ENCODE results near the gene SPRY4.
"Not testable (repeated sequence)": the region's sequence is repeated elsewhere in the genome, so short reads cannot be mapped to it uniquely, and the experiment has no call there.

The SPRY4 gene

DNA sequence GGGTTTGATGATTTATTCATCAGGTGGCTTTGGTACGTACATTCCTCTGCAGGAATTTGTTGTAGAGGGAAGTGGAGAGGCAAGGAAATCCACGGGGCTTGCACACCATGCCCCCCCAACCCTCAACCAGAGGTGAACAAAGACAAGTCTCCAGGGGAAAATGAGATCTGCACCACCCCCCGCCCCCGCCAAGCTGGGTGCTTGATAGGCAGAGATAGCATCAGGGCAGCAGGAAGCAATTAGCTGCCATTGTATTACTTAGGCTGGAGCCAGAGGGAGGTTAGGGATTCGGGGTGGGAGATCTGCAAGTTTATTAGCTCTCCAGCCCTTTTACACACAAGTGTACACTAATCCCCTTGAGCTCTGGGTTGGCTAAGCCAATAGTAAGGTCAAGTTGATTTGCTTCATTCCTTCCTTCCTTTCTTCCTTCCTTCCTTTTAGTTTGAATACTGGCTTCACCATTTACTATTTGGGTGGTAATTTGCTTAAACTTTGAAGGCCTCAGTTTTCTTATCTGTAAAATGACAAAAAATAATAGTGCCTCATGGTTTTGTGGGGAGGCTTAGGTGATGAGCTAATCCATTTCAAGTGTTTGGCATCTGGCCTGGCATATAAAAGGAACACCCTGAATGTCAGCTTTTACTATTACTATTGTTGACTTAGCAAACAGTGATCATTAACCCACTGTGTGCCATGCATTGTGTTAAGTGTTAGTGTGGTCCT, 34.1 kb downstream of the SPRY4 start:
- DNase-seq = peak; percentile 84

DNA sequence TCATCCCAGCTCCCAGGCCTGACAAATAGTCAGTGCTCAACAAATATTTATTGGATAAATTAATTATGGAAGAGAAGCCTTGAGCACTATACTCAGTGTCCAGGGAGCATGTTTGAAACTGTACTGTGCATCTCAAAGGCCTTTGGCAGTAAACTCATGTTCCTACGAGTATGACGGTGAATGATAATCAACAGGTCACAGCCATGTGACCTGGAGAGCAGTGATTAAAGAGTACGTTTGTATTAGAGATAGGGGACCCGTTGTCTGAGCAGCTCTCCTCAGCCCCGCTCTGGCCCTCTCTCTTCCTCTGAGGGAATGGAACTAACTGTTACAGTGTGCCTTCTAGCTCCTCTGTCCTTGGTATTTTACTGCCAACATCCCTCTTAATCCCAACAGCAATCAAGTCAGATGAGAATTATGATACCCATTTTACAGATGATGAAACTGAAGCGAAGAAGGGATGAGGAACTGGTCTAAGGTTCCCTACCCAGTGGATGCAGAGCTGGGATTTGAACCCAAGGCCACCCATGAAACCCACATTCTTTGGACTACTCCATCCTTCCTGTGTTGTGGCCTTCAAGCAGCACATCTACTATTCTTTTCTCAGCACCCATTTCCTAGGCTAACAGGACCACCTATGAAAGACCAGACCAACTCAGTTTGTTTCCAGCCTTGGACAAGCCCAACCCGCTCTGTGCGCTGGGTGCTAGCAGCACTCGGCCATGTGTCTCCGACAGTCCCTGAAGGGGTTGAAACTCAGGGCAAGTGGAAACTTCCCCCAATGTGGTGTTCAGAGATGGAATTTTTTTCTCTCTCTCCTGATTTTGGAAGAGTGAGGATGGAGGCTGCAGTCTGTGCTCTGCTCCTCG, 34.9 kb downstream of the SPRY4 start:
- no peak for DNase-seq

DNA sequence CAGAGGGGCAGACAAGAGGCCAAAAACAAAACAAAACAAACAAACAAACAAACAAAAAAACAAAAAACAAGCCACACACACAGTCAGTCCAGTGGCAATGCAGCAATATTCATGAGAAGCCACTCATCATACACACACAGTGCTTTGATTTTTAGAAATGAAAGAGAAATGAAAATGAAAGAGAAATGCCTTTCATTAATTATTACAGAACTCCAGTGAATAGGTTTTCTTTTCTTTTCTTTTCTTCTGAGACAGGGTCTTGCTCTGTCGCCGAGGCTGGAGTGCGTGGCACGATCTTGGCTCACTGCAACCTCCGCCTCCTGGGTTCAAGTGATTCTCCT, 36.9 kb downstream of the SPRY4 start:
- no peak for DNase-seq

DNA sequence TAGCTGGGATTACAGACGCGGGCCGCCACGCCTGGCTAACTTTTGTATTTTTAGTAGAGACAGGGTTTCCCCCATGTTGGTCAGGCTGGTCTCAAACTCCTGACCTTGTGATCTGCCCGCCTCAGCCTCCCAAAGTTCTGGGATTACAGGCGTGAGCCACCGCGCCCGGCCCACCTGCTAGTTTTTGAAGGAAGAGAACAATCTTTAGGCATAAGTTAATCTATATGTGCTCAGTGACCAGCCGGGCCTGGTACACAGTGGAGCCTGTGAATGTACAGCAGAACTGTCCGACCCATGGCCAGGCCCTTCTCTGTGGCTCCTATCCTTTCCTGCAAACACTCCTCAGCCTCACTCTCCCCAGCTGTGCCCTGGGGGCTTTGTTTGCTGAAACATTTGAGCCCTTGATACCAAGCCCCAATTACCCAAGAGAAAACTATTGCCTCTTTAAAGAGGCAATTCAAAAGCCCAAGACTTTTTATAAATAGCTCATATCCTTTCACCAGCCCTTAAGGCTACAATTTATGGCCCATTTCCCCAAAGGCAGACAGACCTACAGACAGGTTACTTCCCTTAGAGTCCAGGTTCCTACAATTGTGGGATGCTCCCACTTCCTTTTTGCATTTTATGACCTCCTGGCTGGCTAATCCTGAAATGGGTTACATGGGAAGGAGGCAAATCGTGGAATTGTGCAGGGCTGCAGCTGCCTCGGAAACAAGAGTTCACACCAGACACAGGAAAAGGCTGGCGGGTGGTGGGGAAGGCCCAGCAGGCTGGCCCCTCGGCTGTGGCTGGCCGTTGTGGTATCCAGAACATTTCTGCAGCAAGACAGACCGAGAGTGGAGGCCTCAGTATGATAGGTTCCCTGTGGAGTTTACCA, 37.5 kb downstream of the SPRY4 start:
- DNase-seq = no peak

DNA sequence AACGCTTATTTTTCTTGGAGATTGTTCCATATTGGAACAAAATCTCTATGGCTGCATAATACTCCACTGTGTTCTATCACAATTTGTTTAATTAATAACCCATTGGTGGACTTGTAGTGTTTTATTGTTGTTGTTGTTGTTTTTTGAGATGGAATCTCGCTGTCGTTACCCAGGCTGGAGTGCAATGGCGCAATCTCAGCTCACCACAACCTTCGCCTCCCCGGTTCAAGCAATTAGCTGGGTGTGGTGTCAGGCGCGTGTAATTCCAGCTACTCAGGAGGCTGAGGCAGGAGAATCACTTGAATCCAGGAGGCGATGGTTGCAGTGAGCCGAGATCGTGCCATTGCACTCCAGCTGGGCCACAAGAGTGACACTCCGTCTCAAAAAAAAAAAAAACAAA, 38.7 kb downstream of the SPRY4 start:
- DNase-seq = no peak

DNA sequence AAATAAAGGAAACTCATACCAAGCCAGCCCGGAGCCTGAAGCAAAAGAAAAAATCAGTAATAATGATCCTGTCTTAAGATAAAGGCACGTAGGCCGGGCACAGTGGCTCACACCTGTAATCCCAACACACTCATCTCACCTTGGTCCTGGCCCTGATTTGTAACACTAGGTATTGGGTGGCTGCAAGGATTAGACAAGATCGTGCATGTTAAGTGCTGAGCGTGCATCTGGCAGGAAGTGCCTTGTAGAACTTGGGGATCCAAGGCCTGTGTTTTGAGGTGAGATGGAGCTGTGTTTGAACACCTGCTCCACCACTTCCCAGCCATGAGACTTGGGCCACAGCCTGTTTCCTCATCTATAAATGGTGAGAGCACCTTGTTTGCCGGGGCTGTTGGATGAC, 41.5 kb downstream of the SPRY4 start:
- DNase-seq = no peak

DNA sequence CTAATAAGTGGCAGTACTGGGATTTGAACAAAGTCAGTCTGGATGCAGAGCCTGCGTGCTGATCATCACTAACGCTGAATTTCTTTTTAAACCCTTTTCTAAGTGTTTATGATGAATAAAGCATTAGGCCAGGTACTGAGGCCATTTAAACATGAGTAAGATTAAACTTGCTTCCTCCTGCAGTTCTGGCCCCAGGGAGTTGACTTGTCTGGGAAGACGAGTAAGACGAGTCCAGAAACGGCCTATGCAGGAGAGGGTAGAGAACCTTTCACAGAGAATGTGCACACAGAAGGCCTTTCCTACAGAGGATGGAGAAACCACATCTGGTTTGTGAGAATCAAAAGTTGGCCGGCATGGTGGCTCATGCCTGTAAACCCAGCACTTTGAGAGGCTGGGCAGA, 42.9 kb downstream of the SPRY4 start:
- no peak for DNase-seq

DNA sequence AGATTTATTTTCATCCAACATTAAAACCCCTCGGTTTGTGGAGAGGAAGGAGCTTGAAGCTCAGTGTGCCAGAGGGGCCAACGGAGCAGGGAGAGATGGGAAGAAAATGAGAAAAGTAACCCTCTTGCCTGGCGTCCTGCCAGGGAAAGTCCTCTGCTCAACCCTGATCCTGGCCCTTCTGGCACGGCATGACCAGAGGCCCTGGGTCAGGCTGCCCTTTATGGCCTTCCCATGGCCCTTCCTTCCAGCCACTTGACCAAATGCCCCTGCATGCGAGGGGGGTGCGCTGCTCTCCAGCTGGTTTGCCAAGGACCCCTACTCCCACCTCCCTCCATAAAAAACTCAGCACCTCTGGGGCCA, 43.8 kb downstream of the SPRY4 start:
- DNase-seq = no peak

DNA sequence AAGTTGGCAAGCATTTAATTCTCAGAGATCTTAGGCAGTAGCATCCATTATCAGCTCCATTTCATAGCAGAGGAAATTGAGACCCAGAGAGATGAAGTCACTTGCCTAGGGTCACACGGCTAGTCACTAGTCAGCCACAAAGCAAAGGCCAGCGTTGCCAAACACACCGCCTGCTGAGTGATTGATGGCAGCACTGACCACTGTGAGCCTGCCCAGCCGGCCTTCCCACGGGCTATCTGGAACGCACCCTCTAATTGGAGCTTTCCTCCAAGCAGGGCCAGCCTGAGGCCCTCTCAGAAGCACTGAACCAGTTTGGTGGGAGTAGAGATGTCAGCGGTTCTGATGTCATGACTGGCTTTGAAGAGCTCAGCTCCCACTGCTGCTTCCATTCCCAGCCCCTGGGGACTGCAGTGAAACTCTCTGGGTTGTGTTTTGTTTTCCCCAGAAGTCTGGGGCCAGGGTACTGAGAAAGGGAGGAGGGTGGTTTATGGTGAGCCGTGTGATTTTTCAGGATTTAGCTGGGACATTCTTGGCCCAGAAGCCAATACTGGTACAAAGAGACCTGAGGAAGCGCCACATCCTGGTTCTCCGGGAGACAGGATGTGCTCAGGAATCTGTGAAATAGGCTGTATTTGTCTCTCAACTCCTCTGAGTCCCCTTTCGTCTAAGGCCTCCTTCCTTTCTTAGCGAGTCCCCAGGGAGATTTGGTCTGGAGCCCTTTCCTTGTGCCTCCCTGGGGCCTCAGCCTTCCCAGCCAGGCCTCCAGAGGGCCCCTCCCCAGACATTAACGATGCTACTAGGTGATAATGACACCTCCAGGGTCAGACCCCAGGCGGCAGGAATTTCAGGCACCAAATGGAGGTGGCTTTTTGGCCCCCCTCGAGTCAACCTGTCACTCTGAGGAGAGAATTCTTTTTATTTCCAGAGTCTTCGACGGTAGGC, 44.5 kb downstream of the SPRY4 start:
- no peak for DNase-seq

DNA sequence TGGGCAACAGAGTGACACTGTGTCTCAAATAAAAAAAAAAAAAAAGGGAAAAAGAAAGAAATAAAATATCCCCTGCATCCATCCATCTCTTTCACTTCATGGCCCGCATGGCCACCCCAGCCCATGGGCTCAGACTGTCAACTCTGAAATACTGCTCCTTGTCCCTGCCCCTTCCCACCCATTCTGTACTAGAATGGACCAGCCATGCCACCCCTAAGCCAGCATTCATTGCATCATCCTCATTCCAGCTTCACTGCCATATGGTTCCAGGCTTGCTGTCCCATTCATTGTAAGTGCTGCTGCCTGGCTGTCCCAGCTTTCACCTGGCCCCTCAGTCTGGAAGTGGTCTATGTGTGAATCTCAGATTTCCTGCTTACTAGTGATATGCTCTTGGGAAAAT, 46.2 kb downstream of the SPRY4 start:
- peak; percentile 1 for DNase-seq

DNA sequence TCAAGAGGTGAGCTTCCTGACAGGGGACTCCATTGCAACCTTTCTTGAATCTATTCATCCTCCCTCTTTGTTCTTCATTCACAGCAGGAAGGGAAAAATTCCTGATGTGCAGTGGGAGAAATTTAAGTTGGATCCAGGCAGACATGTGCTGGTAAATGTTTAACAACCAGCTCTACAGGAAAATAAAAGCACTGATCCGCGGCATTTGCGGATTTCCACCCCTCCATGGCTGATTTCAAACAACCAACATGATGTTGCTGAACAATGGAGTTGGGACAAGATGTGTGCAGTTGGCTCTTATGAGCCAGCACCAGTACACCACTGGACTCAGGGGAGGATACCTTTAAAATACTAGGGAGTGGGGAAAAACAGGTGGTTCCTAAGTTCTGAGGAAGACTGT, 47.0 kb downstream of the SPRY4 start:
- no peak for DNase-seq

DNA sequence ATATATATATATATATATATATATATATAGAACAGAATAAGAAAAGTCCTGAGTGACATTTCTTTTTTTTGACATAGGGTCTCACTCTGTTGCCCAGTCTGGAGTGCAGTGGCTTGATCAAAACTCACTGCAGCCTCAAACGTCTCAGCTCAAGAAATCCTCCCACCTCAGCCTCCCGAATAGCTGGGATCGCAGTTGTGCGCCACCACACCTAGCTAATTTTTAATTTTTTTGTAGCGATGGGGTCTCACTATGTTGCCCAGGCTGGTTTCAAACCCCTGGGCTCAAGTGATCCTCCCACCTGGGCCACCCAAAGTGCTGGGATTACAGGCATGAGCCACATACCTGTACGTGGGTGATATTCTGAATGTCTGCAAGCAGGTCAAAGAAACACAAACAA, 48.3 kb downstream of the SPRY4 start:
- no peak for DNase-seq

DNA sequence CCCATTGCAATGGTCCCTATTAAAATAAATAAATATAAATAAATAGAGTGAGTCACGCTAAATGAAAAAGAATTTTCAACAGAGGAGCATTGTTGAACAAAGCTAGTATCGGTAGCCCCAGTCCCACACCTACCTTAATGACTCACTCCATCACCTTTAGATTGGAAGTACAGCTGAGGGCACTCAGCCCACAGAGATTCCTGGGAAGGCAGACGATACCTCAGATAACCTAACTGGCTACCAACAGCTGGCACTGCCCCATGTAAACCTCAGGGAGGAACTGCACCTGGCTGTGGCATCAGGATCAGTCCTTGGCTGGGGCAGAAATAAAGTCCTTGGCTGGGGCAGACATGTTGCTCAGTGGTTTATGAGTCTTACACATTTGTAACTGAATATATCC, 49.3 kb downstream of the SPRY4 start:
- no peak for DNase-seq

DNA sequence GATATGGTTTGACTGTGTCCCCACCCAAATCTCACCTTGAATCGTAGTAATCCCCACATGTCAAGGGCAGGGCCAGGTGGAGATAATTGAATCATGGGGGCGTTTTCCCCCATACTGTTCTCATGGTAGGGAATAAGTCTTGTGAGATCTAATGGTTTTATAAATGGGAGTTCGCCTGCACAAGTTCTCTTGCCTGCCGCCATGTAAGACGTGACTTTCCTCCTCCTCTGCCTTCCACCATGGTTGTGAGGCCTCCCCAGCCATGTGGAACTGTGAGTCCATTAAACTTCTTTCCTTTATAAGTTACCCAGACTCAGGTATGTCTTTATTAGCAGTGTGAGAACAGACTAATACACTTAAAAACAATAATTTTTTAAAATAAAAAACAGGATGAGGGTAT, 52.2 kb downstream of the SPRY4 start:
- DNase-seq = not testable (repeated sequence)

DNA sequence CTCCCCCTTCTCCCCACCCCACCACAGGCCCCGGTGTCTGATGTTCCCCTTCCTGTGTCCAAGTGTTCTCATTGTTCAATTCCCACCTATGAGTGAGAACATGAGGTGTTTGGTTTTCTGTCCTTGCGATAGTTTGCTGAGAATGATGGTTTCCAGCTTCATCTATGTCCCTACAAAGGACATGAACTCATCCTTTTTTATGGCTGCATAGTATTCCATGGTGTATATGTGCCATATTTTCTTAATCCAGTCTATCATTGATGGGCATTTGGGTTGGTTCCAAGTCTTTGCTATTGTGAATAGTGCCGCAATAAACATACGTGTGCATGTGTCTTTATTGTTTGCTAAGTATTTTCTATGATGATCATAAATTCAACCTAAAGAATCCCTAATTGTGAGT, 60.7 kb downstream of the SPRY4 start:
- not testable (repeated sequence) for DNase-seq

DNA sequence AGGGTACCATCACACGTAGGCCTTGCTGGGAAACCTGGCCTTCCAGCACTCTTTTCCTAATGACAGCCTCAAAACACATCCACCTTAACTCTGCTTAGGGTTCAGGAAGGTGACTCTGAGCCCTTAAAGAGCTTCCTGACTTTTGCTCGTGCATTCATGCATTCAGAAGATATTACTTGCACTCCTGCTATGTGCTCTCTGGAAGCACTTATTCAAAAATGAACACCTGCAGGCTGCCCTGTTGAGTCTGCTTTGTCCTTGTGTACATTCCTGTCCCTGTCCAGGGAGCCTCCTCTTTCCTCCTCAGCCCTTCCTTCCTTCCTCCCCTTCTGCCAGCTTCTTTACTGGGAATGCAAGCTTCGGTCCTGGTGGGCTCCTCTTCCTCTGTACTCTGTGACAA, 61.5 kb downstream of the SPRY4 start:
- no peak for DNase-seq

DNA sequence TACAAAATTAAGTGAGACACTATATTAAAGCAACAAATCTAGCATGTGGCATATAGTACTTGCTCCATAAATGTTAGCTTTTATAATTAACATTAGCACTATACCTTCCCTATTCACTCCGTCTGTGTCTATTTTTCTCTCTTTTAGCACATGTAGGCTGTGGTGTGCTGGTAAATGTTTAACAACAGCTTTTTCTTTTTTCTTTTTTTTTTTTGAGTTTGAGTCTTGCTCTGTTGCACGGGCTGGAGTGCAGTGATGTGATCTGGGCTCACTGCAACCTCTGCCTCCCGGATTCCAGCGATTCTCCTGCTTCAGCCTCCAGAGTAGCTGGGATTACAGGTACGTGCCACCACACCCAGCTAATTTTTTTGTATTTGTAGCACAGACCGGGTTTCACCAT, 62.1 kb downstream of the SPRY4 start:
- DNase-seq = no peak

Measured in NCI-H524 treated with DMSO at 0.1 percent for 48 hours (cell line).